ENCODE measurements around the gene RSL24D1. TPM values are rescaled to one million over a fixed set of nuclear protein-coding genes. Genes with fewer than 3 reads are reported as not detected.

The RSL24D1 gene
- total and polyA plus RNA-seq, 2 donors from 2014 or later = 52.7 to 60.4 TPM

GRCh38 chr15:55221090-55222011 is 24.6 kb upstream of the RSL24D1 start:
- FAIRE-seq (no peak), DNase-seq (peak in 1 of 5 donors; percentile 13)
- H3K27ac ChIP-seq (ENCODE audit: low read depth in 2 of 2, low read length in 2 of 2) = no peak overlapping the region
- TF ChIP-seq, protein P1, sequence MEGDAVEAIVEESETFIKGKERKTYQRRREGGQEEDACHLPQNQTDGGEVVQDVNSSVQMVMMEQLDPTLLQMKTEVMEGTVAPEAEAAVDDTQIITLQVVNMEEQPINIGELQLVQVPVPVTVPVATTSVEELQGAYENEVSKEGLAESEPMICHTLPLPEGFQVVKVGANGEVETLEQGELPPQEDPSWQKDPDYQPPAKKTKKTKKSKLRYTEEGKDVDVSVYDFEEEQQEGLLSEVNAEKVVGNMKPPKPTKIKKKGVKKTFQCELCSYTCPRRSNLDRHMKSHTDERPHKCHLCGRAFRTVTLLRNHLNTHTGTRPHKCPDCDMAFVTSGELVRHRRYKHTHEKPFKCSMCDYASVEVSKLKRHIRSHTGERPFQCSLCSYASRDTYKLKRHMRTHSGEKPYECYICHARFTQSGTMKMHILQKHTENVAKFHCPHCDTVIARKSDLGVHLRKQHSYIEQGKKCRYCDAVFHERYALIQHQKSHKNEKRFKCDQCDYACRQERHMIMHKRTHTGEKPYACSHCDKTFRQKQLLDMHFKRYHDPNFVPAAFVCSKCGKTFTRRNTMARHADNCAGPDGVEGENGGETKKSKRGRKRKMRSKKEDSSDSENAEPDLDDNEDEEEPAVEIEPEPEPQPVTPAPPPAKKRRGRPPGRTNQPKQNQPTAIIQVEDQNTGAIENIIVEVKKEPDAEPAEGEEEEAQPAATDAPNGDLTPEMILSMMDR (IDR thresholded peaks at IDR 0.05; ENCODE audit: borderline replicate concordance, extremely low read depth, insufficient read depth) = no peak
- no peaks in the 10 kb centered on the region for H3K4me1 ChIP-seq (ENCODE audit: control insufficient read depth in 2 of 3, insufficient read depth in 2 of 3, low read depth in 1 of 3, low read length in 3 of 3)
- no peak overlapping the region for H3K4me3 ChIP-seq (ENCODE audit: low read length in 3 of 3)
- no peaks in the 10 kb centered on the region for H3K9me3 ChIP-seq (ENCODE audit: control insufficient read depth in 2 of 3, insufficient read depth in 1 of 3, low read length in 3 of 3)
- intact Hi-C loops (cut with DNase I) = no loop called here
- H3K36me3 ChIP-seq (ENCODE audit: control insufficient read depth in 2 of 3, insufficient read depth in 3 of 3, low read length in 3 of 3) = peaks cover 0 to 4% (median 0%) of the 10 kb centered on the region in 3 donors
- no peak overlapping the region for H3K9ac ChIP-seq (ENCODE audit: low read length in 3 of 3)
- no peaks in the 10 kb centered on the region for H3K27me3 ChIP-seq (ENCODE audit: control insufficient read depth, insufficient read depth, low read length)

GRCh38 chr15:55220606-55221005 is 23.9 kb upstream of the RSL24D1 start:
- Histone ChIP-seq H3K4me1 (ENCODE audit: control insufficient read depth in 2 of 3, insufficient read depth in 2 of 3, low read depth in 1 of 3, low read length in 3 of 3) (no peaks in the 10 kb centered on the region), H3K36me3 (ENCODE audit: control insufficient read depth in 2 of 3, insufficient read depth in 3 of 3, low read length in 3 of 3) (peaks cover 0 to 4% (median 0%) of the 10 kb centered on the region in 3 donors), H3K9ac (ENCODE audit: low read length in 3 of 3) (no peak overlapping the region), H3K4me3 (ENCODE audit: low read length in 3 of 3) (no peak overlapping the region), H3K27ac (ENCODE audit: low read depth in 2 of 2, low read length in 2 of 2) (no peak overlapping the region), H3K27me3 (ENCODE audit: control insufficient read depth, insufficient read depth, low read length) (no peaks in the 10 kb centered on the region), H3K9me3 (ENCODE audit: control insufficient read depth in 2 of 3, insufficient read depth in 1 of 3, low read length in 3 of 3) (no peaks in the 10 kb centered on the region)
- intact Hi-C loops (cut with DNase I) = no loop called here
- DNase-seq (no peak), FAIRE-seq (no peak)
- TF ChIP-seq, protein P1 (IDR thresholded peaks at IDR 0.05; ENCODE audit: borderline replicate concordance, extremely low read depth, insufficient read depth) = no peak

- Histone ChIP-seq H3K36me3 (ENCODE audit: control insufficient read depth in 2 of 3, insufficient read depth in 3 of 3, low read length in 3 of 3) (peaks cover 0 to 2% (median 0%) of the 10 kb centered on the region in 3 donors), H3K4me1 (ENCODE audit: control insufficient read depth in 2 of 3, insufficient read depth in 2 of 3, low read depth in 1 of 3, low read length in 3 of 3) (no peaks in the 10 kb centered on the region), H3K27ac (ENCODE audit: low read depth in 2 of 2, low read length in 2 of 2) (no peak overlapping the region), H3K27me3 (ENCODE audit: control insufficient read depth, insufficient read depth, low read length) (no peaks in the 10 kb centered on the region), H3K9me3 (ENCODE audit: control insufficient read depth in 2 of 3, insufficient read depth in 1 of 3, low read length in 3 of 3) (no peaks in the 10 kb centered on the region), H3K9ac (ENCODE audit: low read length in 3 of 3) (no peak overlapping the region), H3K4me3 (ENCODE audit: low read length in 3 of 3) (no peak overlapping the region)
- FAIRE-seq (no peak), DNase-seq (no peak)
- TF ChIP-seq, protein P1 (IDR thresholded peaks at IDR 0.05; ENCODE audit: borderline replicate concordance, extremely low read depth, insufficient read depth) = no peak
- intact Hi-C loops (cut with DNase I) = loop anchor here (5.0 kb wide), 1 partner anchor 219 kb away; no protein-coding TSS in a partner anchor
Observed at GRCh38 chr15:55218056-55218455, 21.3 kb upstream of the RSL24D1 start.

Measured in kidney (tissue), 14 donors.